HepG2 (cell line): ENCODE data around the gene SMTNL1. TPM values are rescaled to one million over a fixed set of nuclear protein-coding genes. Genes with fewer than 3 reads are reported as not detected.

Experiments used
- CENPT ChIP-seq: sonication (generic); formaldehyde crosslinking; IDR thresholded peaks from 2 replicates; pipeline ENCODE4 v1.8.0; 2022; ENCODE audit warnings: low read depth, mild to moderate bottlenecking, moderate library complexity, missing genetic modification reagents
- FOSL1 ChIP-seq: sonication (generic); formaldehyde crosslinking; IDR thresholded peaks from 2 replicates; pipeline ENCODE4 v1.9.0; 2021; ENCODE audit warnings: missing genetic modification reagents, borderline replicate concordance
- KDM5A ChIP-seq: fragments of 200-600 bp; sonication (generic); IDR thresholded peaks from 2 replicates; pipeline ENCODE4 v1.7.0; 2018; ENCODE audit warnings: antibody characterized with exemption, mild to moderate bottlenecking, low read length, borderline replicate concordance
- MIER3 ChIP-seq: IDR thresholded peaks from 2 replicates; pipeline ENCODE4 v1.6.1; 2016; ENCODE audit warnings: missing compliant biosample characterization, borderline replicate concordance
- MTA1 ChIP-seq: sonication (generic); formaldehyde crosslinking; IDR thresholded peaks from 2 replicates; pipeline ENCODE4 v1.4.0; 2020; ENCODE audit warnings: missing genetic modification reagents, mild to moderate bottlenecking, borderline replicate concordance
- NAIF1 ChIP-seq: sonication (generic); formaldehyde crosslinking; IDR thresholded peaks from 2 replicates; pipeline ENCODE4 v1.5.0; 2020; ENCODE audit warnings: mild to moderate bottlenecking, missing genetic modification reagents, borderline replicate concordance
- REPIN1 ChIP-seq: sonication (generic); formaldehyde crosslinking; IDR thresholded peaks from 2 replicates; pipeline ENCODE4 v1.8.0; 2022; ENCODE audit warnings: missing genetic modification reagents, low read depth, mild to moderate bottlenecking, borderline replicate concordance
- SPEN ChIP-seq: sonication (generic); formaldehyde crosslinking; IDR thresholded peaks from 2 replicates; pipeline ENCODE4 v1.5.1; 2020; ENCODE audit warnings: low read depth, mild to moderate bottlenecking, missing genetic modification reagents
- ZNF354B ChIP-seq: sonication (generic); formaldehyde crosslinking; IDR thresholded peaks from 2 replicates; pipeline ENCODE4 v1.8.0; 2022; ENCODE audit warnings: mild to moderate bottlenecking, missing genetic modification reagents
- ZNF382 ChIP-seq: sonication (generic); formaldehyde crosslinking; IDR thresholded peaks from 2 replicates; pipeline ENCODE4 v1.5.0; 2020; ENCODE audit warnings: missing genetic modification reagents, mild to moderate bottlenecking, borderline replicate concordance
- ZNF468 ChIP-seq: sonication (generic); formaldehyde crosslinking; IDR thresholded peaks from 2 replicates; pipeline ENCODE4 v1.8.0; 2022; ENCODE audit warnings: mild to moderate bottlenecking, moderate library complexity, missing genetic modification reagents
- ZNF496 ChIP-seq: sonication (generic); formaldehyde crosslinking; IDR thresholded peaks from 2 replicates; pipeline ENCODE4 v1.8.1; 2023; ENCODE audit warnings: mild to moderate bottlenecking, moderate library complexity, missing genetic modification reagents; ENCODE audit not compliant: insufficient replicate concordance
- ZNF660 ChIP-seq: sonication (generic); formaldehyde crosslinking; IDR thresholded peaks from 2 replicates; pipeline ENCODE4 v1.5.1; 2020; ENCODE audit warnings: mild to moderate bottlenecking, low read depth, missing genetic modification reagents, borderline replicate concordance
- ZNF75D ChIP-seq: sonication (generic); formaldehyde crosslinking; IDR thresholded peaks from 2 replicates; pipeline ENCODE4 v1.8.1; 2023; ENCODE audit warnings: missing genetic modification reagents, mild to moderate bottlenecking, borderline replicate concordance
- polyA plus RNA-seq, 8 experiments: library from polyadenylated mRNA; depleted of rRNA in 3 of 8; stranded (reverse) in 7 of 8; unstranded in 1 of 8; fragments of >200 nt; fragmentation: Illumina TruSeq in 4 of 8; extraction: Trizol in 4 of 8; gene quantifications; 2 replicates each; pipeline versions ENCODE4 v1.2.1 to v1.2.3, GENCODE V29; 2011 to 2016; ENCODE audit warnings: low read depth in 4 of 8, missing spikeins in 1 of 8, mixed read lengths in 1 of 8; ENCODE audit not compliant: insufficient read depth in 1 of 8
- total RNA-seq, 5 experiments: library from RNA; depleted of rRNA; stranded (reverse); fragments of >200 nt; fragmentation: Illumina TruSeq; extraction: Trizol; gene quantifications; 2 replicates each; pipeline ENCODE4 v1.2.3, GENCODE V29; 2016; ENCODE audit warnings: low read depth in 1 of 5
- TF ChIP-seq, protein P1 (sequence below): sonication (generic); formaldehyde crosslinking; conservative IDR thresholded peaks from 2 replicates; pipeline ENCODE4 v1.4.0; 2020; ENCODE audit warnings: mild to moderate bottlenecking, missing genetic modification reagents, moderate library complexity
- TF ChIP-seq, protein P2 (sequence below): sonication (generic); formaldehyde crosslinking; IDR thresholded peaks from 2 replicates; pipeline ENCODE4 v1.8.1; 2022; ENCODE audit warnings: low read depth, mild to moderate bottlenecking, missing genetic modification reagents
- TF ChIP-seq, protein P3 (sequence below): sonication (generic); formaldehyde crosslinking; IDR thresholded peaks from 2 replicates; pipeline ENCODE4 v1.8.0; 2022; ENCODE audit warnings: missing genetic modification reagents, mild to moderate bottlenecking, moderate library complexity, borderline replicate concordance
- TF ChIP-seq, protein P4 (sequence below): sonication (generic); formaldehyde crosslinking; IDR thresholded peaks from 2 replicates; pipeline ENCODE4 v1.4.0; 2020; ENCODE audit warnings: missing genetic modification reagents, low read depth, mild to moderate bottlenecking, borderline replicate concordance

SMTNL1 gene
- total and polyA plus RNA-seq, 2 of the 13 experiments (the other 11 are each of a cell fraction or from before 2014, with no cell fraction given): 0.04 TPM; not detected in 1

DNA sequence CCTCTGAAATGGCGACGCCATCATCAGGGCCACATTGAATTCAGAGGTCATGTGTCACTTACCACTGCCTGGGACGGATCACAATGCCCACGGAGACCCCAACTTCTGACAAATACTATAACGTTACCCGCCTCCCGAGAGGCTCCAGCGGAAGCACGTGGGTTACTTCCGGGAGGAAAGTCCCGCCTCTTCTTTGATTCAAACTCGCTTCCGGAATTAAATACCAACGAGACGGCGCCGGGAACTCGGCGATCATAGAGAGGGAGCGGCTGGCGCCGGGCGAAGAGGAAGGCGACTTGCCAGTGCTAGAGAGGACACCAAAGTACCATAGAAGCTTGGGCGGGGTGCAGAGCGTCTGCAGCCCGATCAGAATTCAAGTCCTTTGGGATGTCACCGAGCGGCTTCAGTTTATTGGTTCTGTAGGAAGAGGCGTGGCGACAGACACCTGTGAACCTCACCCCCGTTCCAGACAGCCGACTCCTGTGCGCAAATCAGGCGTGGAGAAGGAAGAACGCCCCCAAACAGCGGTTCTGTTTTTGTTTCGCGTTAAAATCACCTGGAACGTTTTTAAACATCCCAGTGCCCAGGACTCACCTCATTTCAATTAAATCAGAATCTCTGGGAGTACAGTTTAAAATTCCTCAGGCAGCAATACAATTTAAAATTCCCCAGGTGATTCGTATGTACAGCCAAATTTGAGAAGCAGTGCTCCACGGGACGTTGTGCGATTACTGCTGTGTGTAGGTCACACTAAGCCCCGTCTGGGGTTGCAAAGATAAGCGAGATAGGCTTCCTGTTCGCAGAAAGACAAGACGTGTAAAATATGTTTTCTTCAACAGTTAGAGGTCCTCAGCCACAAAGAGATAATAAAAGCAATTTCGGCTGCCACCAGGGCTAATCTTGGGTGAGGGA lies 6.5 kb upstream of the SMTNL1 start, which contains the start of gene TIMM10 (continued):
- TF ChIP-seq ZNF382 (CRISPR knock-in tag): no peak
- TF ChIP-seq, protein P1, sequence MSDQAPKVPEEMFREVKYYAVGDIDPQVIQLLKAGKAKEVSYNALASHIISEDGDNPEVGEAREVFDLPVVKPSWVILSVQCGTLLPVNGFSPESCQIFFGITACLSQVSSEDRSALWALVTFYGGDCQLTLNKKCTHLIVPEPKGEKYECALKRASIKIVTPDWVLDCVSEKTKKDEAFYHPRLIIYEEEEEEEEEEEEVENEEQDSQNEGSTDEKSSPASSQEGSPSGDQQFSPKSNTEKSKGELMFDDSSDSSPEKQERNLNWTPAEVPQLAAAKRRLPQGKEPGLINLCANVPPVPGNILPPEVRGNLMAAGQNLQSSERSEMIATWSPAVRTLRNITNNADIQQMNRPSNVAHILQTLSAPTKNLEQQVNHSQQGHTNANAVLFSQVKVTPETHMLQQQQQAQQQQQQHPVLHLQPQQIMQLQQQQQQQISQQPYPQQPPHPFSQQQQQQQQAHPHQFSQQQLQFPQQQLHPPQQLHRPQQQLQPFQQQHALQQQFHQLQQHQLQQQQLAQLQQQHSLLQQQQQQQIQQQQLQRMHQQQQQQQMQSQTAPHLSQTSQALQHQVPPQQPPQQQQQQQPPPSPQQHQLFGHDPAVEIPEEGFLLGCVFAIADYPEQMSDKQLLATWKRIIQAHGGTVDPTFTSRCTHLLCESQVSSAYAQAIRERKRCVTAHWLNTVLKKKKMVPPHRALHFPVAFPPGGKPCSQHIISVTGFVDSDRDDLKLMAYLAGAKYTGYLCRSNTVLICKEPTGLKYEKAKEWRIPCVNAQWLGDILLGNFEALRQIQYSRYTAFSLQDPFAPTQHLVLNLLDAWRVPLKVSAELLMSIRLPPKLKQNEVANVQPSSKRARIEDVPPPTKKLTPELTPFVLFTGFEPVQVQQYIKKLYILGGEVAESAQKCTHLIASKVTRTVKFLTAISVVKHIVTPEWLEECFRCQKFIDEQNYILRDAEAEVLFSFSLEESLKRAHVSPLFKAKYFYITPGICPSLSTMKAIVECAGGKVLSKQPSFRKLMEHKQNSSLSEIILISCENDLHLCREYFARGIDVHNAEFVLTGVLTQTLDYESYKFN (CRISPR knock-in tag): peak; percentile 52; the same call in 1 of the 2 replicates
- TF ChIP-seq NAIF1 (CRISPR knock-in tag): peak; percentile 87
- TF ChIP-seq KDM5A: peak; percentile 93
- no peak for TF ChIP-seq CENPT
- TF ChIP-seq ZNF75D (CRISPR knock-in tag): no peak
- no peak for TF ChIP-seq ZNF660
- TF ChIP-seq, protein P2, sequence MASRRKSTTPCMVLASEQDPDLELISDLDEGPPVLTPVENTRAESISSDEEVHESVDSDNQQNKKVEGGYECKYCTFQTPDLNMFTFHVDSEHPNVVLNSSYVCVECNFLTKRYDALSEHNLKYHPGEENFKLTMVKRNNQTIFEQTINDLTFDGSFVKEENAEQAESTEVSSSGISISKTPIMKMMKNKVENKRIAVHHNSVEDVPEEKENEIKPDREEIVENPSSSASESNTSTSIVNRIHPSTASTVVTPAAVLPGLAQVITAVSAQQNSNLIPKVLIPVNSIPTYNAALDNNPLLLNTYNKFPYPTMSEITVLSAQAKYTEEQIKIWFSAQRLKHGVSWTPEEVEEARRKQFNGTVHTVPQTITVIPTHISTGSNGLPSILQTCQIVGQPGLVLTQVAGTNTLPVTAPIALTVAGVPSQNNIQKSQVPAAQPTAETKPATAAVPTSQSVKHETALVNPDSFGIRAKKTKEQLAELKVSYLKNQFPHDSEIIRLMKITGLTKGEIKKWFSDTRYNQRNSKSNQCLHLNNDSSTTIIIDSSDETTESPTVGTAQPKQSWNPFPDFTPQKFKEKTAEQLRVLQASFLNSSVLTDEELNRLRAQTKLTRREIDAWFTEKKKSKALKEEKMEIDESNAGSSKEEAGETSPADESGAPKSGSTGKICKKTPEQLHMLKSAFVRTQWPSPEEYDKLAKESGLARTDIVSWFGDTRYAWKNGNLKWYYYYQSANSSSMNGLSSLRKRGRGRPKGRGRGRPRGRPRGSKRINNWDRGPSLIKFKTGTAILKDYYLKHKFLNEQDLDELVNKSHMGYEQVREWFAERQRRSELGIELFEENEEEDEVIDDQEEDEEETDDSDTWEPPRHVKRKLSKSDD (CRISPR knock-in tag): no peak; the same call in 1 of the 2 replicates
- TF ChIP-seq SPEN (CRISPR knock-in tag): peak; percentile 84; the same call in 1 of the 2 replicates
- no peak for TF ChIP-seq FOSL1 (CRISPR knock-in tag)
- TF ChIP-seq, protein P3, sequence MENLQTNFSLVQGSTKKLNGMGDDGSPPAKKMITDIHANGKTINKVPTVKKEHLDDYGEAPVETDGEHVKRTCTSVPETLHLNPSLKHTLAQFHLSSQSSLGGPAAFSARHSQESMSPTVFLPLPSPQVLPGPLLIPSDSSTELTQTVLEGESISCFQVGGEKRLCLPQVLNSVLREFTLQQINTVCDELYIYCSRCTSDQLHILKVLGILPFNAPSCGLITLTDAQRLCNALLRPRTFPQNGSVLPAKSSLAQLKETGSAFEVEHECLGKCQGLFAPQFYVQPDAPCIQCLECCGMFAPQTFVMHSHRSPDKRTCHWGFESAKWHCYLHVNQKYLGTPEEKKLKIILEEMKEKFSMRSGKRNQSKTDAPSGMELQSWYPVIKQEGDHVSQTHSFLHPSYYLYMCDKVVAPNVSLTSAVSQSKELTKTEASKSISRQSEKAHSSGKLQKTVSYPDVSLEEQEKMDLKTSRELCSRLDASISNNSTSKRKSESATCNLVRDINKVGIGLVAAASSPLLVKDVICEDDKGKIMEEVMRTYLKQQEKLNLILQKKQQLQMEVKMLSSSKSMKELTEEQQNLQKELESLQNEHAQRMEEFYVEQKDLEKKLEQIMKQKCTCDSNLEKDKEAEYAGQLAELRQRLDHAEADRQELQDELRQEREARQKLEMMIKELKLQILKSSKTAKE (CRISPR knock-in tag): peak; percentile 48; the same call in 1 of the 2 replicates
- TF ChIP-seq MIER3: no peak
- peak; percentile 71; the same call in 1 of the 2 replicates for TF ChIP-seq REPIN1 (CRISPR knock-in tag)
- TF ChIP-seq MTA1: no peak
- no peak for TF ChIP-seq ZNF496 (CRISPR knock-in tag)
- no peak for TF ChIP-seq ZNF354B
- TF ChIP-seq ZNF468 (CRISPR knock-in tag): no peak
- TF ChIP-seq, protein P4, sequence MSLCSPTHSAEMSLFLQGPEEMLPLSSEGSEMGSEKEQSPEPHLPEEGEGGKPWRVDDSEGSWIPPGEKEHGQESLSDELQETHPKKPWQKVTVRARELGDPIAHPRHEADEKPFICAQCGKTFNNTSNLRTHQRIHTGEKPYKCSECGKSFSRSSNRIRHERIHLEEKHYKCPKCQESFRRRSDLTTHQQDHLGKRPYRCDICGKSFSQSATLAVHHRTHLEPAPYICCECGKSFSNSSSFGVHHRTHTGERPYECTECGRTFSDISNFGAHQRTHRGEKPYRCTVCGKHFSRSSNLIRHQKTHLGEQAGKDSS (CRISPR knock-in tag): no peak
